ENCODE data around the gene ZRANB1.
"Not testable (repeated sequence)": the region's sequence is repeated elsewhere in the genome, so short reads cannot be mapped to it uniquely, and the experiment has no call there.

The ZRANB1 gene

GRCh38 chr10:124988753-124989152, 46.8 kb downstream of the ZRANB1 start:
- not testable (repeated sequence) for H3K4me3 ChIP-seq (ENCODE audit: low read depth in 1 of 2, low read length in 2 of 2); H3K9me3 ChIP-seq (ENCODE audit: low read length); H3K27ac ChIP-seq (ENCODE audit: low read depth, low read length); H3K9ac ChIP-seq (ENCODE audit: low read length); H3K4me1 ChIP-seq (ENCODE audit: insufficient read depth, low read length); H3K27me3 ChIP-seq (ENCODE audit: control insufficient read depth in 1 of 2, insufficient read depth in 2 of 2, low read length in 2 of 2)
- H3K36me3 ChIP-seq (ENCODE audit: insufficient read depth, low read length): peaks cover 75% of the 10 kb centered on the region

GRCh38 chr10:124989526-124989925, 47.6 kb downstream of the ZRANB1 start:
- Histone ChIP-seq H3K27ac (ENCODE audit: low read depth, low read length) (no peak overlapping the region), H3K36me3 (ENCODE audit: insufficient read depth, low read length) (peaks cover 77% of the 10 kb centered on the region), H3K27me3 (ENCODE audit: control insufficient read depth in 1 of 2, insufficient read depth in 2 of 2, low read length in 2 of 2) (no peaks in the 10 kb centered on the region), H3K9ac (ENCODE audit: low read length) (no peak overlapping the region), H3K9me3 (ENCODE audit: low read length) (no peaks in the 10 kb centered on the region), H3K4me3 (ENCODE audit: low read depth in 1 of 2, low read length in 2 of 2) (no peak overlapping the region), H3K4me1 (ENCODE audit: insufficient read depth, low read length) (no peaks in the 10 kb centered on the region)

GRCh38 chr10:124990671-124991625, 49.0 kb downstream of the ZRANB1 start:
- no peaks in the 10 kb centered on the region for H3K9me3 ChIP-seq (ENCODE audit: low read length)
- no peaks in the 10 kb centered on the region for H3K4me1 ChIP-seq (ENCODE audit: insufficient read depth, low read length)
- no peak overlapping the region for H3K9ac ChIP-seq (ENCODE audit: low read length)
- no peak overlapping the region for H3K4me3 ChIP-seq (ENCODE audit: low read depth in 1 of 2, low read length in 2 of 2)
- H3K27me3 ChIP-seq (ENCODE audit: control insufficient read depth in 1 of 2, insufficient read depth in 2 of 2, low read length in 2 of 2): no peaks in the 10 kb centered on the region
- H3K36me3 ChIP-seq (ENCODE audit: insufficient read depth, low read length): peaks cover 76% of the 10 kb centered on the region
- H3K27ac ChIP-seq (ENCODE audit: low read depth, low read length): no peak overlapping the region

- Histone ChIP-seq H3K4me1 (ENCODE audit: insufficient read depth, low read length) (no peaks in the 10 kb centered on the region), H3K9me3 (ENCODE audit: low read length) (no peaks in the 10 kb centered on the region), H3K27ac (ENCODE audit: low read depth, low read length) (no peak overlapping the region), H3K9ac (ENCODE audit: low read length) (no peak overlapping the region), H3K36me3 (ENCODE audit: insufficient read depth, low read length) (peaks cover 79% of the 10 kb centered on the region), H3K27me3 (ENCODE audit: control insufficient read depth in 1 of 2, insufficient read depth in 2 of 2, low read length in 2 of 2) (no peaks in the 10 kb centered on the region), H3K4me3 (ENCODE audit: low read depth in 1 of 2, low read length in 2 of 2) (no peak overlapping the region)
These were observed 49.9 kb downstream of the ZRANB1 start for GRCh38 chr10:124991835-124992234.

- Histone ChIP-seq H3K9ac (ENCODE audit: low read length) (no peak overlapping the region), H3K36me3 (ENCODE audit: insufficient read depth, low read length) (peaks cover 81% of the 10 kb centered on the region), H3K27me3 (ENCODE audit: control insufficient read depth in 1 of 2, insufficient read depth in 2 of 2, low read length in 2 of 2) (no peaks in the 10 kb centered on the region), H3K4me1 (ENCODE audit: insufficient read depth, low read length) (no peaks in the 10 kb centered on the region), H3K27ac (ENCODE audit: low read depth, low read length) (no peak overlapping the region), H3K4me3 (ENCODE audit: low read depth in 1 of 2, low read length in 2 of 2) (no peak overlapping the region), H3K9me3 (ENCODE audit: low read length) (no peaks in the 10 kb centered on the region)
These were observed 50.8 kb downstream of the ZRANB1 start for GRCh38 chr10:124992462-124993344.

- H3K27me3 ChIP-seq (ENCODE audit: control insufficient read depth in 1 of 2, insufficient read depth in 2 of 2, low read length in 2 of 2): no peaks in the 10 kb centered on the region
- H3K4me3 ChIP-seq (ENCODE audit: low read depth in 1 of 2, low read length in 2 of 2): no peak overlapping the region
- H3K36me3 ChIP-seq (ENCODE audit: insufficient read depth, low read length): peaks cover 79% of the 10 kb centered on the region
- no peaks in the 10 kb centered on the region for H3K4me1 ChIP-seq (ENCODE audit: insufficient read depth, low read length)
- no peak overlapping the region for H3K9ac ChIP-seq (ENCODE audit: low read length)
- no peaks in the 10 kb centered on the region for H3K9me3 ChIP-seq (ENCODE audit: low read length)
- H3K27ac ChIP-seq (ENCODE audit: low read depth, low read length): no peak overlapping the region
These were observed 51.4 kb downstream of the ZRANB1 start for GRCh38 chr10:124993345-124993708.

- Histone ChIP-seq H3K36me3 (ENCODE audit: insufficient read depth, low read length) (peaks cover 79% of the 10 kb centered on the region), H3K27ac (ENCODE audit: low read depth, low read length) (no peak overlapping the region)
These were observed 52.0 kb downstream of the ZRANB1 start for GRCh38 chr10:124993736-124994451.

GRCh38 chr10:124994573-124995473, 52.9 kb downstream of the ZRANB1 start:
- H3K4me3 ChIP-seq (ENCODE audit: low read depth in 1 of 2, low read length in 2 of 2): no peak overlapping the region
- peaks cover 74% of the 10 kb centered on the region for H3K36me3 ChIP-seq (ENCODE audit: insufficient read depth, low read length)
- no peaks in the 10 kb centered on the region for H3K27me3 ChIP-seq (ENCODE audit: control insufficient read depth in 1 of 2, insufficient read depth in 2 of 2, low read length in 2 of 2)
- no peak overlapping the region for H3K9ac ChIP-seq (ENCODE audit: low read length)
- H3K4me1 ChIP-seq (ENCODE audit: insufficient read depth, low read length): peaks cover 9% of the 10 kb centered on the region
- H3K27ac ChIP-seq (ENCODE audit: low read depth, low read length): no peak overlapping the region
- H3K9me3 ChIP-seq (ENCODE audit: low read length): no peaks in the 10 kb centered on the region

More at GRCh38 chr10:124993736-124994451, 52.0 kb downstream of the ZRANB1 start:
- no peaks in the 10 kb centered on the region for H3K27me3 ChIP-seq (ENCODE audit: control insufficient read depth in 1 of 2, insufficient read depth in 2 of 2, low read length in 2 of 2)
- no peaks in the 10 kb centered on the region for H3K9me3 ChIP-seq (ENCODE audit: low read length)
- H3K4me1 ChIP-seq (ENCODE audit: insufficient read depth, low read length): no peaks in the 10 kb centered on the region
- no peak overlapping the region for H3K9ac ChIP-seq (ENCODE audit: low read length)
- no peak overlapping the region for H3K4me3 ChIP-seq (ENCODE audit: low read depth in 1 of 2, low read length in 2 of 2)

- no peaks in the 10 kb centered on the region for H3K27me3 ChIP-seq (ENCODE audit: control insufficient read depth in 1 of 2, insufficient read depth in 2 of 2, low read length in 2 of 2)
- peaks cover 17% of the 10 kb centered on the region for H3K4me1 ChIP-seq (ENCODE audit: insufficient read depth, low read length)
- peaks cover 76% of the 10 kb centered on the region for H3K36me3 ChIP-seq (ENCODE audit: insufficient read depth, low read length)
- H3K4me3 ChIP-seq (ENCODE audit: low read depth in 1 of 2, low read length in 2 of 2): no peak overlapping the region
- no peak overlapping the region for H3K27ac ChIP-seq (ENCODE audit: low read depth, low read length)
- H3K9ac ChIP-seq (ENCODE audit: low read length): no peak overlapping the region
- no peaks in the 10 kb centered on the region for H3K9me3 ChIP-seq (ENCODE audit: low read length)
These were observed 53.7 kb downstream of the ZRANB1 start for GRCh38 chr10:124995605-124996004.

- peaks cover 70% of the 10 kb centered on the region for H3K36me3 ChIP-seq (ENCODE audit: insufficient read depth, low read length)
- H3K9me3 ChIP-seq (ENCODE audit: low read length): no peaks in the 10 kb centered on the region
- no peak overlapping the region for H3K4me3 ChIP-seq (ENCODE audit: low read depth in 1 of 2, low read length in 2 of 2)
- H3K4me1 ChIP-seq (ENCODE audit: insufficient read depth, low read length): peaks cover 17% of the 10 kb centered on the region
- no peak overlapping the region for H3K9ac ChIP-seq (ENCODE audit: low read length)
- no peaks in the 10 kb centered on the region for H3K27me3 ChIP-seq (ENCODE audit: control insufficient read depth in 1 of 2, insufficient read depth in 2 of 2, low read length in 2 of 2)
- H3K27ac ChIP-seq (ENCODE audit: low read depth, low read length): no peak overlapping the region
These were observed 54.4 kb downstream of the ZRANB1 start for GRCh38 chr10:124996127-124996853.
